GM21381 (cell line): Measurements from ENCODE around the gene GMDS.

Source experiments
- ATAC-seq: cut with Tn5 transposase; IDR thresholded peaks from one replicate; pipeline ENCODE4 v1.9.1; 2021; ENCODE audit warnings: mild to moderate bottlenecking, moderate library complexity; ENCODE audit not compliant: unreplicated experiment

GMDS gene

DNA sequence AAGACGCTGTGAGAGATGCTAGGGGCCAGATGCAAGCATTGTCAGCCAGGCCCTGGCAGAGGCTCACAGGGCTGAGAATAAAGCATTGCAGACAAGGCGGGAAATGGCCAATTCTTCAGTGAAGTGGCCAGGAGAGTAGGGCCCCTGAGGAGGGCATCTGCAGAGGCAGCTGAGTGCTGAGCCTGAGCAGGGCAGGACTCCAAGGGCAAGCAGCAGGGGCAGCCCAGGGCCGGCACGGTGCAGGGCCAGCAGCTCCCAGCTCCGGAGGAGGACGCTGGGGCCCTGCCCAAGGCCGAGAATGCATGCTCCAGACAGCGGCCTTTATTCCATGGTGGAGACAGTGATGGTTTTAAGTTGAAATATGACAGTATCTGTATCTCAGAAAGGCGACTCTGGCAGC, 330.2 kb downstream of the GMDS start:
- ATAC-seq: no peak

DNA sequence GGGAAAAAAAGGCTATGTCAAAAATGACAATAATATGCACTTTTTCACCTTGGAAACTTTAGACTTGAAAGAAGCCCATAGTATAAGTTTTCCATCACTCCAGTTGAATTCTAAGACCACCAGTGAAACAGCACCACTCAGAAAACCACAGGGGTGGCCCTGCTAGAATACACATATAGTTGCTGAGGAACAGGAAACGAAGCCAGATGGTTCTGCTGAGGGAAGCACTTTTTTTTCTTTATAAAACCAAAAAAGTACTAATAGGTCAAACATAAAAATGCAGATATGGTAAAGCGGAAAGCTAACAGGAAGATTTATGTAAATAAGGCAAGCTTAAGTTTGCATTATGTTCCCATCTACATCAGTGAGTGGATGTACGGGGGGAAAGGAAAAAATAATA, 331.8 kb downstream of the GMDS start:
- ATAC-seq: no peak

DNA sequence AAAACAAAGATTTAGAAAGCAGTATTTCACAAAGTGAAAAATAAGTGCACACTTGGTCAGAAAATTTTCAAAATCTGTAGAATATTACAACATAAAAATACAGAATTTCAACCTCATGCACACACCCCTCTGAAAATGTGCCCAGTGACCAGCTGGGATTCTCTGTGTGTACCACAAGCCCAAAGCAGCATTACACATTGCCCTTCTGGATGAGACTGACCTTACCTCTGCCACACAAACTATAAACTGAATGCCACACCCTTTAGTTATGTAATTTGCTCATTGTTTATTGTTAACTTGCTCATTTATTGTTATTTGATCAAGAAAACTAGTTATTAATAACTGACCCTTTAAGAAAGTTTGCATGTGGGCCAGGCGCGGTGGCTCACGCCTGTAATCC, 332.7 kb downstream of the GMDS start:
- ATAC-seq: no peak

DNA sequence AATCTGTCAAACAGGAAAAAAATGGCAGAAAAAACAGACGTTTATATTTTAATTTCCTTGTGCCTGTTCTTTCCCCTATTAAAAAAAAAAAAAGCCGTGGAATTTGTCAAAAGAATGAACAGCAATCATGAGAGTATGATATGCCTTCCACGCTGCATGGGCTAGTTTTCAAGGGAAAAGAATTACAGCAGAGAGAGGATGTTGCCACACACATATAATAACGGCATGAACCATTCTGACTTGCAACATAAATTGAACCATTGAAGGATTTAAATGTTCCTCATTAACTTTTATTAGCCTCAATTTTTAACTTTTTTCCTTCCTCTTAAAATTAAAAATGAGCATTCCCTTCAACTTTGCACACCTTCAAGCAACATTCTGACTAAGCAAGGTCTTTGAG, 333.9 kb downstream of the GMDS start:
- ATAC-seq: no peak

DNA sequence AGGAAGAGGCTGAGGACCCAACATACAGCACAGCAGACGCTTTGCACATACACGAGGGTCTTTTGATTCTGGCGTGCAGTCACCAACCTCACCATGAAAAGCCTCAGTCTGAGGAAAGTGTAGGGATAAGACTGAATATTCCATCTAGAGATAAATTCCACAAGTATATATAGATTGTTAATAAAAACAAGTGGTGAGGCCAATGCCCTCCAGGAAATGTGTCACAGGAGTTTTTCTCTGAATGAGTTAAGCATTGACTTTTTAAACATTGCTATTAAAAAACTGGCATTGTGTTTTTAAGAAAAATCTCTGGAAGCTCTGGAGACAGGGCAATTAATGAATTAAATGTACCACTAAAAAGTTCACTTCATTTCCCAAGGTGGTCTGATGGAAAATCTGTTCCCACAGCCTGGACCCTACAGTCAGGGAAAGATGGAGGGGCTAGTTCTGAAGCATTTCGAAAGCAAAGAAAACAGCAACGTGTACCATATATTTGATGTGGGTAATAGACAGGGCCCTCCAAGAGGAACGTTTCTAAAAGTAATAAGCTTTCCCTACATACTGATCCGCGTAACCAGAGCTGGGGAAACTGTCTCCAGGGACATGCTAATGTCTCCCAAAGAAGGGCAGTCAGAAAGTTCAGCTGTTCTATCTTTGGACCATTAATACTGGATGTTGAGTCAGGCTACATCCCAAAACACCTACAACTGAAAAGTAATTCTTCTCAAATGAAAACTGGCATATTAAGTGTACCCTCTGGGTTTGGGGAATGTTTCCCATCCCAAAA, 334.6 kb downstream of the GMDS start:
- ATAC-seq: no peak

DNA sequence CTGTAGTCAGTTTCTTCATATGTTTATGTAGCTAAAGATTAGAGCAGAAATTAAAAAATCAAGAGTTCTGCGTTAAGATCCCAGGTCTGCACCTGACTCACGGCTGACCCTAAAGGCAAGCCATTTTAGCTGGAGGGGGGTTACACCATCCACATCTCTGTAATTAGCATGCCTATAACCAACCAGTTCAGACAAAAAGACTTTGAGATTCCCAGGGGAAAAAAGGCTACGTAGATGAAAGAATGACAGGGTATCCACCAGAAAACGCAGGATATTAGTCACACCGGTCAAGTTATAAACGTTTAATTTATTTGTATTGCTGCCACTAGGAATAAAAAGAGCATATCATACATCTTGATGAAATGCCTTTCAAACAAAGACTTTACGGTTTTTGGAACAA, 336.6 kb downstream of the GMDS start:
- ATAC-seq: no peak

DNA sequence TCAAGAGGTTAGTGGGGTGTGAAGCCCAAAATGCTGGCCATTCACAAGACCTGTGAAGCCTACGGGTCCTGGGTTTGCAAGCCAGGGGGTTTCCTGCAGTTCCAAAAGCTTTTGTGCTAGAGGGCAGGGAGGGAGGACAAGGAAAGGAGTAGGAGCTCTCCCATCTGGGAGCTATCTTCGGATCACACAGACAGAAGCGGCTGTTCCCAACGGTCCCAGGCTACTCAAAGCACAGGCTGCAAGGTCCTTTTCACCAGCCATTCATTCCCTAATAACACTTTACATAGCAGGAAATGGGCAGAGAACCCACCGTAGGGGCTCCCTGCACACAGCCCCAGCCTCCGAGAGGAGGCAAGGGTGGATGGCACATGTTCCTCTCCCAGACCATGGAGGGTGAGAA, 338.8 kb downstream of the GMDS start:
- no peak for ATAC-seq

DNA sequence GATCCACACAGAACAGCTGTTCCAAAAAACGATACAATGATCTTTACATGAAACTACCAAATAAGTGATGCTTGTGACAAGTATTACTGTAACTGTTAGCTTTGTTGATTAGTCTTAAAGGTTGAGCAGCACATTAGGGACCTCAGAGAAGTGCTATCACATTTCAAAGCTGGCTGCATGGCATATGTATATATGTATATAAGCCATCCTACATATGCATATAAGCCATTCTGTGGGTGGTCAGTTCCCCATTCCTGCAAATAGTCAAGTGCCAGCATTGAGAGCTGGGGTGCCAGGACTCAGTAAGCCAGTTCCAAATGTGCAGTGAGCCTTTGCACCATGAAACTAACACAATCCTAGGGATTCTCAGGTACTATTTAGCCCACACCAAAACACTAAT, 339.4 kb downstream of the GMDS start:
- no peak for ATAC-seq

DNA sequence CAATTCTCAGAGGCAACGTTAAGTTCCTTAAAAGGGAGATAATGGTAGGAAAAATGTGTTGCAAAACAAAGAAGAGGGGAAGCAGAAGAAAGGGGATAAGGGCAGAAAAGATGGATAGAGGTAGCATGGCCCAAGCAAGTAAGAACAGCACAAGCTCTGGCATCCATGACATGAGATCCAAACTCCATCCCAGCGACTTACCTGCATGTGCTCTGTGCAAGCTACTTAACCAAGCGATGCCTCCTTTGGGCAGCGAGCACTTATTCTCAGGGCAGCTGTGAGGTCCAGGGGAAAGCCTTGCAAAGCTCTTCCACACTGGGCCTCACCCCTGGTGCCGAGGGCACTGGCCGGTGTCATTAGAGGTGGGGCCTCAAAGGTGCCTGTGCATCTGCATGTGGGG, 340.5 kb downstream of the GMDS start:
- no peak for ATAC-seq

DNA sequence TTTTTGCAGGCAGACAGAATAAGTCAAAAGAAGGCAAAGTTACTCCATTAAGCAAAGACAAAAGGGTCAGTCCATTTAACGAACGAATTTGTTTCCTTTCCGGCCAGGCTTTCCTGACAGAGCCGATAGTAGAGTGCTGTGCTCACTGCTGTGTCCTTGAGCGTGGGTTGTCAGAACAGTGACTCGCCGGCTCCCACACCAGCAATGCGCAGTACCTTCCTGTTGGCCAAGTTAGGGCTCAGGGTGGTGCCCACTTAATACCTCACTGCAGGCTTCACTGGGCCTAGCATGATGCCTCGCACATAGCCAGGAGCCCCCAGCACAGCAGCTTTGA, 341.0 kb downstream of the GMDS start:
- ATAC-seq: no peak

DNA sequence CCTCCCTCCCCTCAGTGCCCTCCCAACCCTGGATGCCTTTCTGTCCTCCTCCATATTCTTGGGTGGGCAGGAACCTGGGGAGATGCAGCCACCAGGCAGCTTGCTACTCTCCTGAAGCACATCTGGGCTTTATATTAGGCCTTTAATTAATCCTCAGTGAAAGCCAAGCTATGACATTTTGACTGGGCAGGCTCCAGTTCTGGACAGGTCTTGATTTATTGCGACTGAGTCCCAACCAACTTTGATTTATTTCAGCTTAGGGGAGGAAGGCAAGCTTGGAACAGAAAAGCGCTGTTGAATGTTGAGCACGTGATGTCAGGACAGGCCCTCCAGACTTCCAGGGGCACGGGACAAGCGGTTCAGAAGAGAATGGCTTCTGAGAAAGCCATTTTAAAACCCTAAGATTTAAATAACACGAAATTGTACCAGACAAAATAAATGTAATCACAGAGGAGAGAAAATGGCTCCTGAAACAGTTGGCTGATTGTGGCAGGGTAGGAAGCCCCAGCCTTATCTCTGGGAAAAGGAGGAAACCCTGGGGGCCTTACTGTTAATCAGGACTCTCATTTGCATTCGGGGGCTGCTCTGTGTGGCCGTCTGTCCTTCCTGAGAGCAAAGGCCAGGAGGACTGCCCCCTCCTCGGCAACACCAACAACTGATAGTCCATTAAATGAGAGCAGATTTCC, 341.5 kb downstream of the GMDS start:
- no peak for ATAC-seq

DNA sequence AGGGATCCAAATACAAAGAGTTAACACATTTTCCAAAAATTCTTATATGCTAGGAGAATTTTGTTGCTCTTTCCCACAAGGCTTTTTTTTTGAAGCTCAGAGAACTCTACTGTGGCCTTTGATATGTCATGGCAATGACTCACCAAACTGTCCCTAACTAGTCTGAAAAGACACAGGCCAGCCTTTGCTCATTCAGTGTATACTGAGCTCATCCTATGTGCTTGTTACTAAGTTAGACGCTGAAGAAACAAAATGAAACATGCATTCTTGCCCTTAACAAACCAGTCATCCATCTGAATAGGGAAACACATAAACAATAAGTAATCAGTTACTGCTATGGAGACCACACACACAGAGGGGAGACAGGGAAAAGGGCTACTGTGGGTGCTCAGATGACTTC, 343.8 kb downstream of the GMDS start:
- ATAC-seq: no peak

DNA sequence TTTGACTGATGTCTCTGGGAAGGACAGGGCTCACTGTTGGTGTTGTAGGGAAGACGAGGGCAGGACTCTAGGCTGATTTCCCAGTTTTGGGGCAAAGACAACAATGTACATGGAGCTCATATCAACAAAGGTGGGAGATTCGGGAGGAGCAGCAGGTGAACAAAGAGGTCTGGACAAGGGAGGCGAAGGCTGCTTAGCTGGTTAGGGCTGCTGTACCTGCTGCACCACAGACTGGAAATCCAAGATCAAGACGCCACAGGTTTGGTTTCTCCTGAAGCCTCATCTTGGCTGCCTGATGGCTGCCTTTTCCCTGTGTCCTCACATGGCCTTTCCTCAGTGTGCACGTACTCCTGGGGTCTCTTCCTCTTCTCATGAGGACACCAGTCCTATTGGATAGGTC, 348.5 kb downstream of the GMDS start:
- no peak for ATAC-seq

DNA sequence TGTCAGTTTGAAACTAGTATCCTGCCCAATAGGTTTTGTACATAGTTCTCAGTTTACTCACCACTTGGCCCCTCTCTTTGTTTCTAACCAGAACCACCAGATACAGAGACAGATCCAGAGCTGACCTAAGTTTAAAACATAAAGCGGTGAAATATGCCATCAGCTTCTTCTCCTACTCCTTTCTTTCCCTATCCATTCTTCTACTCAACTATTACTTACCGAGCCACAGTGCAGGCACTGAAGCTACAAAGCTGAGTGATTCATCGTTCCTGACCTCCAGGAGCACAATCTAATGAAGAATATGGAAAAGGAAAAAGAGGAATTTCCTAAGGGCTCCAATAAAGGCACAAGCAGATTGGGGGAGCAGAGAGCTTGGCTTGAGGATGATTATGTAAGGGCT, 349.7 kb downstream of the GMDS start:
- ATAC-seq: no peak

DNA sequence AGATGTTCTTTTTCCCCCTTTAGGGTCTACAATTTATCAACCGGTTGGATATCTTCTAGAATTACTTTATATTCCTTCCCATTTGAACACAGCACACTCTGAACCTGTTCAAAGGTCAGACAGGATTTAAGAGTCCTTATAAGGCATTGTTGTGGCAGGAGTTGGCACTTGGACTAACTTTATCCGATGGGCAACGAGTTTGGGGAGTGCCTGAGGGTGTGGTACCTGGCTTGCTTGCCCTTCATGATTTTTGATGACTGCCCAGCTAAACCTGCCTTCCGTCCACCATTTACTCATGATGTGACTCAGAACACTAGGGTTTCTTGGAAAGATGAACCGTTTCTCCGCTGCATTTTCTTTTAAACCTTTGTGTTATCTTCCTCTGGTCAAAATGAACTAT, 350.5 kb downstream of the GMDS start:
- ATAC-seq: no peak

DNA sequence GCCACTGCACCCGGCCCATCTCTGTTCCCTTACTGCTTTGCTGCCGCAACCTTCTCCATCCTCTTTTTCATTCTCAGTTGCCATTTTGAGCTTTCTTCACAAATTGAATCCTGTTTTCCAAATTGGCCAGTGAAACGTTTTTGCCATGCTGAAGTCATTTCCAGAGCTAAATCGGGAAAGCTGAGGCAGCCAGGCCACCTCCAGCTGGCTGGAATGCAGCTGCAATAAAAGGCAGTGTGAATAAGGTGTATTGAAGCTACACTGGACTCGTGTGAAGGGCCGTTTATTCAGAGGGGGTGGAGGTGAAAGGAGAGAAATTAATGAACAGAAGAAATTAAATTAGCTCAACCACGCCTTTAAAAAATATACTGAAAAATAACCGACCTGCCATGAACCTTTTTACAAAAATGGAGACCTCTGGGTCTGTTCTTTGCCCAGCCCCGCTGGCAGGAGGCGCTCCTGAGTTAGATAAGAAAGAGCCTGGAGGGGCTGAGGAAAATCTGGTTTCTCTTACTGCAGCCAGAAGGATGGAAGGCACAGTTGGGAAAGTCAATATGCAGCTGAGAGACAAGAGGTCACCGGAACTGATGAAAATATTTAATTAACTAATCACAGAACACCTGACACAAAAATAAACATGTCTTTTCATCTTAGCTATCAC, 351.8 kb downstream of the GMDS start:
- no peak for ATAC-seq

DNA sequence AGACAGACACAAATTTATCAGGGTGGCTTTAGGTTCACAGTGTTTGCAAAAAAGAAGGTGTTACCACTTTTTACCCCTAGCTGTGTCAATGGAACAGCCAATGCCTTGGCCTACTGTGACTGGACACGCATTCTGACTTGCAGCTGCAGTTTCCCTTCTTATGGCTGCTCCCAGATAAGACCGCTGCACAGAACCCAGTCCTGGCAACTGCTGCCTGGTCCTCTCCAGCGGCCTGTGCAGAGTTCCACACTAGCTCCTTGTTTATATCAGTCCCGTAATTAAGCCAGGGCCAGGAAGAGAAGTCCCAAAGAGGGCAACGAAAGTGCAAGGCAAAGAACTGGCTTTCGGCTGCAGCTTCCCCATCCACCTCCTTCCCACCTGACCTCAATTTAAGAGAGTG, 352.7 kb downstream of the GMDS start:
- no peak for ATAC-seq

DNA sequence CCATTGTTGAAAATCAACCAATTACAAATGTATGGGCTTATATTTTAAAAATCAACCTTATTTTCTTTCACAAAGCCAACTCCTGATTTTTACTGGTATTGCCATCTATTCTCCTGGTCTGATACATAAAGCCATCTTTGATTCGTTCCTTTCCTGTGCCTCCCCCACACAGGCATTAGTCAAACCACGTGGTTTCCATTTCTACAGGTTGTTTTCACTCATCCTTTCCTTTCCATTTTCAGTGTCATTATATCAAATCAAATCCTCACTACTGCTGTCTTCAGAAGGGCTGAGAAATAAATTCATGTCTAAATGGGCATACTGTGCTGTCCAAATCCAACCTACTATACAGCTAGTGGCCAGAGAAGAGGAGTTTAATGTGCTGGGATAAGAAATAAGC, 354.4 kb downstream of the GMDS start:
- no peak for ATAC-seq

DNA sequence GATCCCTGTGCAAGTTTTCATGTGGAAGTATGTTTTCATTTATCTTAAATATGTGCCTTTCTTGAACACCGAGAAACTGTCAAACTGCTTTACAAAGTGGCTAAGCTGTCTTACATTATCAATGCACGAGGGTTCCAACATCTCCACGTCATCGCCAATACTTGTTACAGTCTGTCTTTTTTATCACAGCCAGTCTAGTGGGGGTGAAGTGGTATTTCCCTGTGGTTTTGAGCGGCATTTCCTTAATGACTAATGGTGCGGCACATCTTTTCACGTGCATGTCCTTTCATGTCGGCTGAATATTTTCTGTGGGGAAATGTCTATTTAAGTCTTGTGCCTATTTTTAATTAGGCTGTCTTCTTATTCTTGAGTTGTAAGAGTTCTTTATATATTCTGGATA, 355.3 kb downstream of the GMDS start:
- ATAC-seq: no peak

DNA sequence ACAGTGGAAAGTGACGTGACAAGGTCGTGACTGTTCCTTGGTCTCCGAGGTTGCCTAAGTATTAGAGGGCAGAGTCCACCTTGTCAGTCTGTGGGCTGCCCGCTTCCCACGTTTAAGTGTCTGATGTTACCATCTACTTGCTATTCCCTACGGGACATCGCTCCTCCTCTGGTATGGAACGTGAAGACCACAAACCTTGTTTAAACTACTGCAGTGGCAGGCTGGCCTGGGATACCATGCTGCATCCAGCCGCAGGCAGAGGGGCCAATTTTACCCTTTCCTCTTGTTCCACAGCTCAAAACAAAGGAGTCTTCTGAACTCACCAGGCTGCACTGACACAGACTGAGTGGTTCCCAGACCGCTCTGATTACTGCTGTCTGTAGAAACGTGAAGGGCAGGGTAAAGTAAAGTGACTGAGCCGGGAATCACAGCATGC, 359.8 kb downstream of the GMDS start:
- no peak for ATAC-seq

DNA sequence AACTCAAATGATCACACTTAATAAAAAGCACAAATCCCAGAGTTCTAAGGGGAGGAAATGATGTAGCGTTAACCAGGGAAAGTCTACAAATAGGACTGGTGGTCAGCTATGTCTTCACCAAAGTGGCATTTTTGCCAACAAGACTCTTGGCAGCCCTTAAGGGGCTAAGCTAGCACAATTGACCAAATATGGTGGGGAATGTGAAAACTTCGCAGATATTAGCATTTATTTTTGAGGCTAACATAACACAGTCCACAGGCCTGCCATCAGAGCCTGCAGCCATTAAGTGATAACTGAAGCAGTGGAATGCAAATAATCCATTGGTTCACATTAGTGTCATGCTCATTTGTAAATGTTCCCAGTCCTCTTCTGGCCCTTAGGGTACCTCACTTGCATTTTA, 361.1 kb downstream of the GMDS start:
- no peak for ATAC-seq

DNA sequence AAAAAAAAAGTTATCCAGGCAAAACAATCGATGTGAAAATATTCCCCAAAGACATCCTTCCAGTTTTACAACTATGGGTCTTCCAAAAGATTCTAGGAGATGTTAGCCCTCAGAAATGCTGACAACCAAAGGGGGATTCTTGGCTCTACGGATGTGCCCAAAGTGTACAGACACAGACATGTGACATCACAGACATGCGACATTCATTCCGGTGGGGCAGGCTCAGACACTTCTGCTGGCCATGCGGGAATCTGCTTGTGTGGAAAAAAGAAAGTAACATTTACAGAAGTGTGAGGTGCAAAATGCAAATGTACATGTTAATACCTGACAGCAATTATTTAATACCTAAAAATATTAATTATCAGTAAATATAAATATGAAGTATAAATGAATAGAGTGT, 367.1 kb downstream of the GMDS start:
- no peak for ATAC-seq
